ENCODE results near the gene NQO2.

- TF ChIP-seq, protein P1, sequence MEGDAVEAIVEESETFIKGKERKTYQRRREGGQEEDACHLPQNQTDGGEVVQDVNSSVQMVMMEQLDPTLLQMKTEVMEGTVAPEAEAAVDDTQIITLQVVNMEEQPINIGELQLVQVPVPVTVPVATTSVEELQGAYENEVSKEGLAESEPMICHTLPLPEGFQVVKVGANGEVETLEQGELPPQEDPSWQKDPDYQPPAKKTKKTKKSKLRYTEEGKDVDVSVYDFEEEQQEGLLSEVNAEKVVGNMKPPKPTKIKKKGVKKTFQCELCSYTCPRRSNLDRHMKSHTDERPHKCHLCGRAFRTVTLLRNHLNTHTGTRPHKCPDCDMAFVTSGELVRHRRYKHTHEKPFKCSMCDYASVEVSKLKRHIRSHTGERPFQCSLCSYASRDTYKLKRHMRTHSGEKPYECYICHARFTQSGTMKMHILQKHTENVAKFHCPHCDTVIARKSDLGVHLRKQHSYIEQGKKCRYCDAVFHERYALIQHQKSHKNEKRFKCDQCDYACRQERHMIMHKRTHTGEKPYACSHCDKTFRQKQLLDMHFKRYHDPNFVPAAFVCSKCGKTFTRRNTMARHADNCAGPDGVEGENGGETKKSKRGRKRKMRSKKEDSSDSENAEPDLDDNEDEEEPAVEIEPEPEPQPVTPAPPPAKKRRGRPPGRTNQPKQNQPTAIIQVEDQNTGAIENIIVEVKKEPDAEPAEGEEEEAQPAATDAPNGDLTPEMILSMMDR (IDR thresholded peaks at IDR 0.05), result no peak
- TF ChIP-seq EZH2 (IDR thresholded peaks at IDR 0.05; ENCODE audit: borderline replicate concordance, insufficient read depth, low read depth, low read length, poor library complexity, severe bottlenecking), result no peak
Observed at GRCh38 chr6:3063733-3064700, 64.3 kb downstream of the NQO2 start.
